Measurements from ENCODE around the gene EPHA4. TPM values are rescaled to one million over a fixed set of nuclear protein-coding genes. Genes with fewer than 3 reads are reported as not detected.

Gene EPHA4
- total RNA-seq, 1 experiment from 2014 or later: 3.3 TPM

DNA sequence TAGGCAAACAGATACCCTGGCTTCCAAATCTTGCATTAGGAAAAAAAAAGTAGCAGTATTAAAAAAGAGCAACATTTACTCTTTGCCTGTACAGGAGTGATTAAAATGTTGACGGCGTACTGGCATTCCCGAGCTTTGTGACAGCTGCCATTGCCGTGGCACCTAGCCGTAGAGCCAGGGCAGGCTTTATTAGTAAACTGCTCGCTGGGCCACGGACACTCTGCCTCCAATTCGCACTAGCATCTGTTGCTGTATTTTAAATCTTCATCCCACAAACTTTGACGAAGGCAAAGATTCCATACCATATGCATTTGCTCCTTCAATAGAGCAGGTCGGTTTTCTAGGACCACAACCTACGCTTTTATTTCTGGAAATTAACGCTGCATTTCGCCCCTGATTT is 44.5 kb upstream of the EPHA4 start:
- no TSS peak for BruUV-seq (replicated peaks)
- intact Hi-C loops (cut with micrococcal nuclease): no loop called here
- POLR2A ChIA-PET (ENCODE audit: unreplicated experiment): no interaction called here
- ATAC-seq (no peak), DNase-seq (no peak)
- TF ChIP-seq EZH2phosphoT487 (IDR thresholded peaks at IDR 0.05; ENCODE audit: borderline replicate concordance, low read length) (no peak), EZH2 (IDR thresholded peaks at IDR 0.05; ENCODE audit: low read length, unreplicated experiment) (no peak)
- TF ChIP-seq, protein P1, sequence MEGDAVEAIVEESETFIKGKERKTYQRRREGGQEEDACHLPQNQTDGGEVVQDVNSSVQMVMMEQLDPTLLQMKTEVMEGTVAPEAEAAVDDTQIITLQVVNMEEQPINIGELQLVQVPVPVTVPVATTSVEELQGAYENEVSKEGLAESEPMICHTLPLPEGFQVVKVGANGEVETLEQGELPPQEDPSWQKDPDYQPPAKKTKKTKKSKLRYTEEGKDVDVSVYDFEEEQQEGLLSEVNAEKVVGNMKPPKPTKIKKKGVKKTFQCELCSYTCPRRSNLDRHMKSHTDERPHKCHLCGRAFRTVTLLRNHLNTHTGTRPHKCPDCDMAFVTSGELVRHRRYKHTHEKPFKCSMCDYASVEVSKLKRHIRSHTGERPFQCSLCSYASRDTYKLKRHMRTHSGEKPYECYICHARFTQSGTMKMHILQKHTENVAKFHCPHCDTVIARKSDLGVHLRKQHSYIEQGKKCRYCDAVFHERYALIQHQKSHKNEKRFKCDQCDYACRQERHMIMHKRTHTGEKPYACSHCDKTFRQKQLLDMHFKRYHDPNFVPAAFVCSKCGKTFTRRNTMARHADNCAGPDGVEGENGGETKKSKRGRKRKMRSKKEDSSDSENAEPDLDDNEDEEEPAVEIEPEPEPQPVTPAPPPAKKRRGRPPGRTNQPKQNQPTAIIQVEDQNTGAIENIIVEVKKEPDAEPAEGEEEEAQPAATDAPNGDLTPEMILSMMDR (conservative IDR thresholded peaks at IDR 0.05; ENCODE audit: low read depth, low read length): no peak
- CTCF ChIA-PET: no interaction called here
- Histone ChIP-seq H3K4me1 (ENCODE audit: insufficient read depth, low read length) (no peaks in the 10 kb centered on the region), H3K27ac (ENCODE audit: low read length) (no peak overlapping the region), H3F3A (ENCODE audit: low read length, unreplicated experiment) (no peaks in the 10 kb centered on the region), H3K4me2 (ENCODE audit: low read length) (no peak overlapping the region), H4K20me1 (ENCODE audit: low read length) (no peaks in the 10 kb centered on the region), H3K9me3 (ENCODE audit: low read length) (no peaks in the 10 kb centered on the region), H3K9me2 (replicated peaks; ENCODE audit: low read length) (no peaks in the 10 kb centered on the region), H3K79me2 (ENCODE audit: low read length) (no peaks in the 10 kb centered on the region), H3K4me3 (ENCODE audit: low read length) (no peak overlapping the region), H3K9ac (ENCODE audit: low read length) (no peak overlapping the region), H3K36me3 (ENCODE audit: low read depth, low read length) (no peaks in the 10 kb centered on the region), H2AFZ (ENCODE audit: low read length) (no peak overlapping the region), H3K27me3 (ENCODE audit: low read length) (peaks cover 9% of the 10 kb centered on the region; the same call in 1 of the 2 replicates)

DNA sequence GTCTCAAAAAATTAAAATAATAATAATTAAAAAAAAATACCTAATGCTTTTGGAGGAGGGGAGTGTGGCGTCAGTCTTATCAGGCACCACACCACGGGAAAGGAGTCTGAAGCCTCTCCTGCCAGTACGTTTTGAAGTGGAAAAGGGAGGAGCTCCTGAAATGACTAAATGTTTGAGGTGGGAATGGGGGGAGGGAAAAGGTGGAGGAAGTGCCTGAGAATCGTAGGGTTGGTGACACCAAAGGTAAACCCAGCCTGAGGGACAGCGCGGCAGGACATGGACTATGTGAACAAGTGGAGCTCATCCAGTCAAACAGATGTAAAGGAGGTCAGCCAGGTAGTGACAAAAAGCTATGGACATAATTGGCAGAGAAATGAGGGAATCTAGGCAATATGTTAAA is 42.2 kb upstream of the EPHA4 start:
- CTCF ChIA-PET: no interaction called here
- no peaks in the 10 kb centered on the region for H4K20me1 ChIP-seq (ENCODE audit: low read length)
- no peaks in the 10 kb centered on the region for H3F3A ChIP-seq (ENCODE audit: low read length, unreplicated experiment)
- no peak overlapping the region for H3K4me2 ChIP-seq (ENCODE audit: low read length)
- H3K79me2 ChIP-seq (ENCODE audit: low read length): no peaks in the 10 kb centered on the region
- no peaks in the 10 kb centered on the region for H3K4me1 ChIP-seq (ENCODE audit: insufficient read depth, low read length)
- no peak overlapping the region for H3K27ac ChIP-seq (ENCODE audit: low read length)
- H3K36me3 ChIP-seq (ENCODE audit: low read depth, low read length): no peaks in the 10 kb centered on the region
- no peaks in the 10 kb centered on the region for H3K9me3 ChIP-seq (ENCODE audit: low read length)
- POLR2A ChIA-PET (ENCODE audit: unreplicated experiment): no interaction called here
- ATAC-seq (no peak), DNase-seq (no peak)
- intact Hi-C loops (cut with micrococcal nuclease): no loop called here
- no TSS peak for BruUV-seq (replicated peaks)
- no peaks in the 10 kb centered on the region for H3K9me2 ChIP-seq (replicated peaks; ENCODE audit: low read length)
- no peak overlapping the region for H3K4me3 ChIP-seq (ENCODE audit: low read length)
- H2AFZ ChIP-seq (ENCODE audit: low read length): no peak overlapping the region
- TF ChIP-seq EZH2 (IDR thresholded peaks at IDR 0.05; ENCODE audit: low read length, unreplicated experiment) (no peak), EZH2phosphoT487 (IDR thresholded peaks at IDR 0.05; ENCODE audit: borderline replicate concordance, low read length) (no peak)
- TF ChIP-seq, protein P1 (conservative IDR thresholded peaks at IDR 0.05; ENCODE audit: low read depth, low read length): no peak
- no peak overlapping the region for H3K9ac ChIP-seq (ENCODE audit: low read length)
- H3K27me3 ChIP-seq (ENCODE audit: low read length): peaks cover 19% of the 10 kb centered on the region; the same call in 1 of the 2 replicates

DNA sequence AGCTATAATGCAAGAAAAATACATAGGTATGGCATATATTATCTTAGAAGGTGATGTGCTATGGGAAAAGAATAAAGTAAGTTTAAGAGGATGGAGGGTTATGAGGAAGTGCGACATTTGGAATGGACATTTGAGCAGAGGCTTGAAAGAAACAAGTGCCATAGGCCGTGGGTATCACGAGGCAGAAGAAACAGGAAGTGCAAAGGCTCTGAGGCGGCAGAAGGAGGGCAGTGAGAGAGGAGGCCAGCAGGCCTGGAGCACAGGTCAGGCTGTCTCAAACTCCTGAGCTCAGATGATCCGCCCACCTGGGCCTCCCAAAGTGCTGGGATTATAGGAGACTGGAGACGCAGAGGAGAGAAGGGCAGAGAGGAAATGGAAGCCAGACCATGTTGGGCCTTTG is 40.7 kb upstream of the EPHA4 start:
- no peaks in the 10 kb centered on the region for H3F3A ChIP-seq (ENCODE audit: low read length, unreplicated experiment)
- ATAC-seq: no peak
- intact Hi-C loops (cut with micrococcal nuclease): no loop called here

More for the DNA sequence above, 40.7 kb upstream of the EPHA4 start:
- TF ChIP-seq, protein P1 (conservative IDR thresholded peaks at IDR 0.05; ENCODE audit: low read depth, low read length): no peak
- TF ChIP-seq EZH2phosphoT487 (IDR thresholded peaks at IDR 0.05; ENCODE audit: borderline replicate concordance, low read length): no peak
- Histone ChIP-seq H2AFZ (ENCODE audit: low read length) (no peak overlapping the region), H3K4me3 (ENCODE audit: low read length) (no peak overlapping the region), H3K9me2 (replicated peaks; ENCODE audit: low read length) (no peaks in the 10 kb centered on the region), H3K36me3 (ENCODE audit: low read depth, low read length) (no peaks in the 10 kb centered on the region), H3K79me2 (ENCODE audit: low read length) (no peaks in the 10 kb centered on the region), H4K20me1 (ENCODE audit: low read length) (no peaks in the 10 kb centered on the region), H3K9me3 (ENCODE audit: low read length) (no peaks in the 10 kb centered on the region), H3K9ac (ENCODE audit: low read length) (no peak overlapping the region), H3K27ac (ENCODE audit: low read length) (no peak overlapping the region), H3K4me1 (ENCODE audit: insufficient read depth, low read length) (no peaks in the 10 kb centered on the region), H3K27me3 (ENCODE audit: low read length) (peaks cover 24% of the 10 kb centered on the region; the same call in 1 of the 2 replicates), H3K4me2 (ENCODE audit: low read length) (no peak overlapping the region)
- POLR2A ChIA-PET (ENCODE audit: unreplicated experiment): interaction anchor here (0.5 kb wide), 1 partner anchor 34 kb away, joined by 7 read pairs; no protein-coding TSS in a partner anchor
- DNase-seq: no peak
- BruUV-seq (replicated peaks): no TSS peak
- CTCF ChIA-PET: no interaction called here
